B cell (primary cell): ENCODE data around the gene IL12B. TPM values are rescaled to one million over a fixed set of nuclear protein-coding genes. Genes with fewer than 3 reads are reported as not detected.

ENCODE experiments used
- ATAC-seq: fragments of 200-7000 bp; cut with Tn5 transposase; one replicate; pipeline ENCODE4 v1.10.0; 2021; ENCODE audit warnings: low read depth, mild to moderate bottlenecking, moderate number of reproducible peaks, moderate library complexity
- CTCF ChIA-PET: fragments of 350-600 bp; sonication (Branson Sonifier 250); formaldehyde crosslinking; loops from one replicate; lab custom pipeline; 2021; ENCODE audit warnings: antibody characterized with exemption, inconsistent platforms; lab: Charles Lee
- POLR2A ChIA-PET: fragments of 350-600 bp; sonication (Branson Sonifier 250); formaldehyde crosslinking; loops from one replicate; lab custom pipeline; 2021; ENCODE audit warnings: antibody characterized with exemption; lab: Charles Lee
- DNase-seq: peaks from one replicate; pipeline ENCODE4 v3.0.0; 2013
- H2AFZ ChIP-seq: 2 replicates; pipeline ENCODE4 v1.6.1; 2012; ENCODE audit warnings: mild to moderate bottlenecking, low read depth, low read length; ENCODE audit not compliant: insufficient read depth, poor library complexity, severe bottlenecking
- H3K27ac ChIP-seq, 2 donors: 1 replicate in 1 of 2; 2 replicates in 1 of 2; pipeline ENCODE4 v1.5.1; 2012 to 2013; ENCODE audit warnings: low read length in 2 of 2, mild to moderate bottlenecking in 2 of 2, moderate library complexity in 1 of 2
- H3K27me3 ChIP-seq, 4 experiments: fragments of 200-600 bp in 1 of 4; sonication (generic) in 1 of 4; replicated peaks in 1 of 4; 1 replicate in 2 of 4; 2 replicates in 2 of 4; pipeline versions ENCODE4 v1.6.1 to v1.7.0; 2013 to 2016; ENCODE audit warnings: low read length in 3 of 4, mild to moderate bottlenecking in 2 of 4, mixed read lengths in 1 of 4, moderate library complexity in 1 of 4; ENCODE audit not compliant: insufficient read depth in 4 of 4, control insufficient read depth in 3 of 4; ENCODE audit errors: control extremely low read depth in 1 of 4
- H3K36me3 ChIP-seq, 2 experiments: replicated peaks in 1 of 2; 1 replicate in 1 of 2; 2 replicates in 1 of 2; pipeline versions ENCODE4 v1.6.1 to v1.7.1; 2013; ENCODE audit warnings: low read length in 1 of 2; ENCODE audit not compliant: insufficient read depth in 2 of 2, control insufficient read depth in 1 of 2; ENCODE audit errors: control extremely low read depth in 1 of 2, extremely low read depth in 1 of 2
- H3K4me1 ChIP-seq, 2 donors: fragments of 200-600 bp in 1 of 2; sonication (generic) in 1 of 2; 1 replicate in 1 of 2; 2 replicates in 1 of 2; pipeline versions ENCODE4 v1.5.1 to v1.6.1; 2013 to 2017; ENCODE audit warnings: low read length in 2 of 2; ENCODE audit not compliant: control insufficient read depth in 2 of 2, insufficient read depth in 2 of 2
- H3K4me2 ChIP-seq: replicated peaks from 2 replicates; pipeline ENCODE3; 2012; ENCODE audit warnings: mild to moderate bottlenecking, low read depth, low read length; ENCODE audit not compliant: poor library complexity, severe bottlenecking
- H3K4me3 ChIP-seq, 5 experiments: fragments of 200-600 bp in 1 of 5; sonication (generic) in 1 of 5; 1 replicate in 3 of 5; 2 replicates in 2 of 5; pipeline versions ENCODE4 v1.5.1 to v1.7.0; 2011 to 2016; ENCODE audit warnings: low read length in 4 of 5, mild to moderate bottlenecking in 4 of 5, low read depth in 2 of 5, control low read depth in 1 of 5, moderate library complexity in 1 of 5; ENCODE audit not compliant: insufficient read depth in 1 of 5; ENCODE audit errors: control extremely low read depth in 1 of 5, extremely low read depth in 1 of 5
- H3K79me2 ChIP-seq: fragments of 200-600 bp; sonication (generic); one replicate; pipeline ENCODE4 v1.6.0; 2016; ENCODE audit warnings: low read length; ENCODE audit not compliant: control insufficient read depth, insufficient read depth
- H3K9ac ChIP-seq: fragments of 200-600 bp; sonication (generic); 2 replicates; pipeline ENCODE4 v1.6.1; 2017; ENCODE audit warnings: mild to moderate bottlenecking, low read length, moderate library complexity
- H3K9me3 ChIP-seq, 3 donors: one replicate each; pipeline versions ENCODE4 v1.6.1 to v1.7.1; 2013; ENCODE audit warnings: low read length in 2 of 3; ENCODE audit not compliant: control insufficient read depth in 2 of 3, insufficient read depth in 1 of 3; ENCODE audit errors: control extremely low read depth in 1 of 3
- H4K20me1 ChIP-seq: 2 replicates; pipeline ENCODE4 v1.6.0; 2012; ENCODE audit warnings: mild to moderate bottlenecking, low read length; ENCODE audit not compliant: insufficient read depth, control insufficient read depth, poor library complexity, severe bottlenecking
- H3K27ac Mint-ChIP-seq: one replicate; pipeline ENCODE4 v1.8.0; 2021; ENCODE audit warnings: mixed read lengths
- H3K27me3 Mint-ChIP-seq: one replicate; pipeline ENCODE4 v1.8.0; 2021; ENCODE audit warnings: mixed read lengths
- H3K4me1 Mint-ChIP-seq: one replicate; pipeline ENCODE4 v1.8.0; 2021; ENCODE audit warnings: mixed read lengths
- H3K4me3 Mint-ChIP-seq: one replicate; pipeline ENCODE4 v1.8.0; 2021; ENCODE audit warnings: mixed read lengths
- H3K9me3 Mint-ChIP-seq: one replicate; pipeline ENCODE4 v1.8.0; 2022; ENCODE audit warnings: mixed read lengths; ENCODE audit not compliant: insufficient read depth
- CTCF ChIP-seq: fragments of 200-600 bp; IDR thresholded peaks from one replicate; pipeline ENCODE4 v1.8.0; 2022; ENCODE audit warnings: antibody characterized with exemption, mild to moderate bottlenecking
- EZH2 ChIP-seq: IDR thresholded peaks from 2 replicates; pipeline ENCODE4 v1.6.1; 2012; ENCODE audit warnings: borderline replicate concordance, low read depth, mild to moderate bottlenecking, moderate library complexity, low read length; ENCODE audit not compliant: insufficient read depth, poor library complexity, severe bottlenecking
- WGBS: methylation state at CpG from one replicate; pipeline ENCODE4 v1.1.5; 2013; ENCODE audit warnings: missing lambda C conversion rate; ENCODE audit not compliant: insufficient coverage; 5-methylcytosine and 5-hydroxymethylcytosine counted together
- intact Hi-C: fragments of 100-400 bp; cut with micrococcal nuclease; formaldehyde crosslinking; loops from one replicate; pipeline ENCODE4 v1.10.0; 2022
- polyA plus RNA-seq: library from polyadenylated mRNA; depleted of rRNA; stranded (reverse); fragments of >200 nt; gene quantifications from 2 replicates; pipeline ENCODE4 v1.2.3, GENCODE V29; 2012
- total RNA-seq, 2 donors: library from RNA; stranded (reverse); fragments of 120-200 nt in 1 of 2; gene quantifications; 1 replicate in 1 of 2; 2 replicates in 1 of 2; pipeline versions ENCODE4 v1.2.3 to v1.2.4, GENCODE V29; 2013 to 2022

The IL12B gene
- total and polyA plus RNA-seq, 2 donors (not counting 1 experiment from before 2014, with no cell fraction given) = 0.15 to 0.17 TPM

- 91% methylated on average over 2 of the region's 2 CpGs for WGBS
- H3K9me3 Mint-ChIP-seq = peaks cover 5% of the 10 kb centered on the region
- no peak overlapping the region for H3K27ac Mint-ChIP-seq
- no peak for TF ChIP-seq EZH2
- TF ChIP-seq CTCF = no peak
- ATAC-seq (no peak), DNase-seq (no peak)
- H3K4me1 ChIP-seq = peaks cover 32 to 52% of the 10 kb centered on the region in 2 donors
- H3K27me3 Mint-ChIP-seq = no peaks in the 10 kb centered on the region
- H3K27me3 ChIP-seq = no peaks in the 10 kb centered on the region
- H3K9ac ChIP-seq = no peak overlapping the region
- no peaks in the 10 kb centered on the region for H4K20me1 ChIP-seq
- H3K27ac ChIP-seq = no peak overlapping the region
- no peaks in the 10 kb centered on the region for H3K79me2 ChIP-seq
- peaks cover 0 to 10% (median 3%) of the 10 kb centered on the region in 3 donors for H3K9me3 ChIP-seq
- H3K4me2 ChIP-seq = no peak overlapping the region
- intact Hi-C loops = no loop called here
- H3K4me3 Mint-ChIP-seq = no peak overlapping the region
- no peak overlapping the region for H3K4me3 ChIP-seq
- POLR2A ChIA-PET = no interaction called here
- H2AFZ ChIP-seq = no peak overlapping the region
- no peaks in the 10 kb centered on the region for H3K36me3 ChIP-seq
- CTCF ChIA-PET = interaction anchor here (1.1 to 1.5 kb wide), 3 partner anchors 8 to 184 kb away, joined by 3 to 5 read pairs (median 3); no protein-coding TSS in a partner anchor
- H3K4me1 Mint-ChIP-seq = peaks cover 71% of the 10 kb centered on the region
These were observed 10.9 kb upstream of the IL12B start for GRCh38 chr5:159341145-159341544.

- no peaks in the 10 kb centered on the region for H3K36me3 ChIP-seq
- H3K9me3 ChIP-seq = peaks cover 0 to 10% (median 3%) of the 10 kb centered on the region in 3 donors
- DNase-seq (no peak), ATAC-seq (no peak)
- no peak for TF ChIP-seq CTCF
- TF ChIP-seq EZH2 = no peak
- no peaks in the 10 kb centered on the region for H3K27me3 ChIP-seq
- H3K27ac Mint-ChIP-seq = no peak overlapping the region
- H3K4me3 ChIP-seq = no peak overlapping the region
- no peaks in the 10 kb centered on the region for H4K20me1 ChIP-seq
- H3K79me2 ChIP-seq = no peaks in the 10 kb centered on the region
- no peak overlapping the region for H3K4me2 ChIP-seq
- 97% methylated on average over 3 of the region's 4 CpGs for WGBS
- no peak overlapping the region for H2AFZ ChIP-seq
- H3K4me3 Mint-ChIP-seq = no peak overlapping the region
- POLR2A ChIA-PET = no interaction called here
- peaks cover 5% of the 10 kb centered on the region for H3K9me3 Mint-ChIP-seq
- no peaks in the 10 kb centered on the region for H3K27me3 Mint-ChIP-seq
- intact Hi-C loops = no loop called here
- peaks cover 31 to 52% of the 10 kb centered on the region in 2 donors for H3K4me1 ChIP-seq
- H3K27ac ChIP-seq = no peak overlapping the region
- CTCF ChIA-PET = interaction anchor here (0.6 to 1.5 kb wide), 4 partner anchors 9 to 286 kb away, joined by 3 to 5 read pairs (median 4); no protein-coding TSS in a partner anchor
- H3K9ac ChIP-seq = no peak overlapping the region
- H3K4me1 Mint-ChIP-seq = peaks cover 69% of the 10 kb centered on the region
These were observed 10.2 kb upstream of the IL12B start for GRCh38 chr5:159340511-159340910.
